ENCODE measurements around the gene SETX.
"Not testable (repeated sequence)": the region's sequence is repeated elsewhere in the genome, so short reads cannot be mapped to it uniquely, and the experiment has no call there.

The SETX gene

DNA sequence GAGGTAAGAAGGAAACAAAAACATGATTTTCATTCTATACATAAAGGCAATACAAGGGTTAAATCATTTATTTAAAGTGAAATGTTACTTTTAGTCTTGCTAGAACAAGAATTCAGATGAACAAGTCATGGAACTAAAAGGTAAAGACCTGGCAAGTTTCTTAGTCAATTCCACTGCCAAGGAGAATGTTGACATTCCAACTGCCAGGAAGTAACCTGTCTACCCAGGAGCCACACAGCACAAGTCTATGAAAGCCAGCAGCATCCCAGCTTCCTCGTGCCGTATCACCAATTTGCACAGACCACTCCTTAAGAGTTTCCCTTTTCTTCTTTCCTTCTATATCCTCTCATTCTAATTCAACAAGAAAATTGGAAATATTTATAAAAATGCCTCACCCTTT is 79.9 kb downstream of the SETX start:
- no peak for DNase-seq

DNA sequence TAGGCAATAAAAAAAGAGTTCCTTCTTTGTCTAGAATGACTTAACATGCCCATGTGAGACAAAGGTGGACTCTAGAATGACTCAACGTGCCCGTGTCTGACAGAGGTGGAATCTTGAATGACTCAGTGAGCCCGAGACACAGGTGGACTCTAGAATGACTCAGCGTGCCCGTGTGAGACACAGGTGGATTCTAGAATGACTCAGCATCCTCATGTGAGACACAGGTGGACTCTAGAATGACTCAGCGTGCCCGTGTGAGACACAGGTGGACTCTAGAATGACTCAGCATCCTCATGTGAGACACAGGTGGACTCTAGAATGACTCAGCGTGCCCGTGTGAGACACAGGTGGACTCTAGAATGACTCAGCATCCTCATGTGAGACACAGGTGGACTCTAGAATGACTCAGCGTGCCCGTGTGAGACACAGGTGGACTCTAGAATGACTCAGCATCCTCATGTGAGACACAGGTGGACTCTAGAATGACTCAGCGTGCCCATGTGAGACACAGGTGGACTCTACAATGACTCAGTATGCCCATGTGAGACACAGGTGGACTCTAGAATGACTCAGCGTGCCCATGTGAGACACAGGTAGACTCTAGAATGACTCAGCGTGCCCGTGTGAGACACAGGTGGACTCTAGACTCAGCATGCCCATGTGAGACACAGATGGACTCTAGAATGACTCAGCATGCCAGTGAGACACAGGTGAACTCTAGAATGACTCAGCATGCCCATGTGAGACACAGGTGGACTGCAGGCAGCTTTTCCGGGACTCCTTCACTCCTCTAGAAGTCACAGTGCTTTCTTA is 84.9 kb downstream of the SETX start:
- DNase-seq = not testable (repeated sequence)

DNA sequence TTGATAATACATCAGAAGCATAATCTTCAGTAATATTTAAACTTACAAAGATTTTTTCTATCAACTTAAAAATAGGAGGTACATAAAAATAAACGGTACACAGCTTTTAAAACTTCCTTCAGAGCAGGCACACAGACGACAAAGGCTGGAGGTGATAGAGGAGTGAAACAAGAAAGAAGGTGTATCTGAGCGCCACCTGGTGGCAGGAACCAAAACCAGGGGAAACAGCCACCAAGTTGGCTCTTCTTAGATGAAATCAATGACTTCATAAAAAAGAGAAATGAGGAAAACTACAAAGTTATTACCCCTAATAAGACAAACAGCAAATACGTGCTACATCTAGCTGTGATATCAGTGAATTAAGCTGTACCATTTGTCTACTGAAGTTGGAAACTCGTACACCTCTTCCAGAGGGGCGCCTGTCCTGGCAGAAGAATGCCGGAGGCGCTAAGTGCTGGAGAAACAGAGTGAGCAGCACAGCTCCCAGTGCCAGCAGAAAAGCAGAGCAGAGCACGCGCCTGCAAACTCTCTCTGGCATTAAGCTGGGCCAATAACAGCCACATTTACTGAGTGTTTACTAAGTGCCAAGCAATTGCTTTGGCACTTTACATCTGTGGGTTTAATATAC is 85.9 kb downstream of the SETX start:
- DNase-seq = peak; percentile 51

DNA sequence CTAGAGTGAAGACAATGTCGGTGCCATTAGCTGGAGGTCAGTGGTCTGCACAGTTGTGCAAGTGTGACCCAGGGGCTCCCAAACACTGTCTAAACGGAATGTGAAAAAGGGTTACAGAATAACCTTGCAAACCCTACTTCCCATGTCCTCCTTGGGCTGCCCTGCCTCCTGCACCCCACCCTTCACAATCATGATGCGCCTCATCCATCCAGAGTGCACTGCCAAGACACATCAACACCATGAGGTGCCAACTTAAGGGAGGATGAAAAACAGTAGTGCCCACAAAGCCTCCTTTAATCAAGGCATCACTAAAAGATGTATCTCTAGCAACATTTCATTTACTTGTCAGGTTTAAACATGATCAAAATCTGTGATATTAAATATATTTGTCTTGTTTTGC is 87.1 kb downstream of the SETX start:
- DNase-seq = no peak

DNA sequence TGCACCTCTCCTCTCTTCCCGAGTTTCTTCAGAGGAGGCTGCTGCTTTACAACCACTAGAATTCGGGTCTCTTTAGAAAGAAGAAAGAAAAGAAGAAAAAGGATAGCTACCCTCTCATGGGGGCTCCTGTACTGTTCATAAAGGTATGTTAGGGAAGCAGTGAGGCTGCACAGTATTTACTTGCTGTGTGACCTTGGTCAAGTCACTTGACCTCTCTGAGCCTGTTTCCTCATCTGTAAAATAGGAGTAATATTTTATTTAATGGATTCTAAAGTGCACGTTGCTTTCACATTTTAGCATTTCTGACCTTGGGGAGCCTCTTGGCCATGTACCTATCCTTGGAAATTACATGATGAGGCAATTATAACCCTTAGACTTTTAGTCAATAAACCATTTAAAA is 88.8 kb downstream of the SETX start:
- no peak for DNase-seq

DNA sequence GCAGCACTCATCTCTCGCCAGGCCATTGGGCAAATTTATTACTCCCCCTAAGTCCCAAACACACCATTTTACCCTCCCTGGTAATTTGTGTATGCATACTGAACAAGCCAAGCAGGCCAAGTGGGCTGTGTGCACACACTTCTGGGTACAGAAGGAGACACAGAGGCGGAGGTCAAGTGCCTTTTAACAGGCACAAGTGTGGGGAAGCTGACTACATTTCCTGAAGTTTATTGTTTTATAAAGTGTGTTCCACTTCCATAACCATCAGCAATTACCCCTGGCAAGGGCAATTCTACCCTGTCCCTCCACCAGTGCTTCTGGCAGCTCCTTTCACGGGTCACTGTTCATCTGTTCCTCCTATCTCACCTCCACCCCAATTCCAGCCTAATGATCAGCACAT is 93.9 kb downstream of the SETX start:
- no peak for DNase-seq

DNA sequence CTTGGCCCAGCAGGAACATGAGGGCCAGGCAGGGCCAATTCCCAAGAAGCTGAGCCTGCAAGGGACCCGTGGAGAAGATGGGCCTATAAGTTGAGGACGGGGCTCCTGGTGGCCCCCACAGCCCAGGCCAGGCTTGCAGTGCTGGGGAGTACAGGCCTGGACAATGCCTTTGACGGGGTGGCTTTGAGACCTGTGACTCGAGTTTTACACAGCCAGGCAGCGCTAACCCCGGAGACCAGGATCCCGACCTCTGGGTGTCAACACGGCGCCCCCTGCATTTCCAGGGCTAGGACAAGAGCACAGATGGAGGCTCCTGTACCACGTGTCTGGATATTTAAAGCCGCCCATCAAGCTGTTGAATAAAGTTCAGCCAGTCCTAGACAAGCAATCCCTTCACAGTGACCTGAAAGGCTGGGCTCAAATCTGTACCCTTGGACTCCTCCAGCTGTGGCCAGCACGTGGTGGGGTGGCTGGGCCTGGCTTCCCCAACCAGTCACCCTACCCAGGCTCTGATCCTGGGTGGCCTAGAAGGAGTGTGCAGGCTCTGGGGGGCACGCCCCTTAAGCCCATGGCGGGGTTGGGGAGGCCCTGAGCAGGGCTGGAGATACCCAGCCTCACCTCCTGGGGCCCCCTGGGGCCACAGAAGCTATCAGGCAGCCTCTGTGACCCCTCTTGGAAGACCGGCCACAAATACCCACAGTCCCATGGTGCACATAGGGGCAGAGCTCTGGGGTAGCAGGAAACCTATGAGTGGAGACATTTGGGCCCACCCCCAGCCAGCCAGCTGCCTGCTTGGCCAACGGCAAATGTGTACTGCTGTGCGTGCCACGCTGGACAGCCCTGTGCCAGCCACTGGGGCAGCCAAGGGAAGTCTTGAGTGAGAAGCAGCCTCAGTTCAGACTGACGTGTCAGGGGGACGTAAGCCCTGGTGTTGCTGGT is 104.2 kb downstream of the SETX start:
- DNase-seq = no peak

DNA sequence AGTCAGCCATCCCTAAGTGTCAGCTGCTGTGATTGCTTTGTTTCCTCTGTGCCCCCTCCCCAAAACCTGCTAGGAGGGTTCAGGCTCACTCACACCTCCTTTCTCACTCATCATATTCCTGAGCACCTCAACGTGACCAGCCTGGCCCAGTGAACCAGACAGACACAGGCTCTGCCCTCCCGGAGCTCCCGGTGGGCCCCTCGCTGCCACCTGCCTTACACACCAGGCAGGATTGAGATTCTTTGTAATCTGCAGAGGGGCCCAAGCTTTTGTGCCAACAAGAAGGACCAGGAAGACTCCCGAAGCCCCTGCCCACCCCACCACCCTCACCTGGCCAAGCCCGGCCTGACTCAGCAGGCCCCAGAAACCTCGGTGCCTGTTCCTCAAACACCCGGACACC is 105.1 kb downstream of the SETX start:
- DNase-seq = no peak

DNA sequence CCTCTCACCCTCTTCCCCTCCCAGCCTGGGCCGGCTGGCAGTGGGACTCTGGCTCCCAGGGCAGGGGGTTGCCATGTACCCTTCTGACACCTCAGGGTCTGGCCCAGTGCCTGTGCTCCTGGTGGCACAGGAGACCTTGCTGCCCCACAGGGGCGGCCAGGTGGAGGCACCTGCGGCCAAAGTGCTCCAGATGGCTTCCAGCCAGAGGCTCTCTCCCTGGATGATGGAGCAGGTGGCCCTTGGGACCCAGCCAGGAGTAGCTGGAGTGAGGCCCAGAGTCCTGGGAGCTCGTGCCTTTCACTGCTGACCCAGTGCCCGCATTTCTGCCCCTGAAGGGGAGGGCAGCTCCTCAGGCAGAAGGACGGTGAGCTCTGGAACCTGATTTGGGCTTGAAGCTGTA is 105.7 kb downstream of the SETX start:
- no peak for DNase-seq

DNA sequence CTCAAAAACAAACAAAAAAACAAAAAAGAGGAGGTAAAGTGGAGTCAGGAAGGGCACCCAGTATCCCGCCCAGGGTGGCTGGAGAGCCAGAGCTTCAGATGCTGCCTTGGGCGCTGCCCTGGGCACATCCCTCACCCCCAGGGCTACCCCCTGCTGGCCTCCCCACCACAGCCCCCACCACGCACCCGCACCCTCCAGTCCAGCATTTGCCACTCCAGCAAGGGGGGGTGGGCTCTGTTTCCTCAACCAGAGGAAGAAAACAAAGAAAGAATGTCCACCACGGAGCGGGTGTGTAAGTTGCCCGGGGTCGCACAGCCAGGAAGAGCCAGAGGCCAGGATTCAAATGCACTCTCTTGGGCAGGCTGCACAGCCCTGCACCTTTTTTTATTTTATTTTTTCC is 106.8 kb downstream of the SETX start:
- DNase-seq = no peak

DNA sequence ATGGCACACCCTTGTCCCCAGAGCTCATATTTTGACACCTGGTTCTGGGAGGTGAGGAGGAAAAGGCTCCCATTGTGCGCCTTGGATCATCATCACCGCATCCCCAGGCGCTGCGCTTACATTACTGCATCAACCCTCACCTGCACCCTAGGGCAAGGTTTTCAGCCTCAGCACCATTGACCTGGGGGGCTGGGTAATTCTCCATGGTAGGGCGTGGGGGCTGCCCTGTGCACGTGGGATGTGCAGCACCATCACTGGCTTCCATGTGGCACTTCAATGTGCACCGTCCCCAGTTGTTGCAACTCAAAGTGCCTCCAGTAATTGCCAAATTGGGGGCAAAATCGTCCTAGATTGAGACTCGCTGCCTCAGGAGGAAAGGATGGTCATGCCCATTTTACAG is 109.3 kb downstream of the SETX start:
- DNase-seq = no peak

DNA sequence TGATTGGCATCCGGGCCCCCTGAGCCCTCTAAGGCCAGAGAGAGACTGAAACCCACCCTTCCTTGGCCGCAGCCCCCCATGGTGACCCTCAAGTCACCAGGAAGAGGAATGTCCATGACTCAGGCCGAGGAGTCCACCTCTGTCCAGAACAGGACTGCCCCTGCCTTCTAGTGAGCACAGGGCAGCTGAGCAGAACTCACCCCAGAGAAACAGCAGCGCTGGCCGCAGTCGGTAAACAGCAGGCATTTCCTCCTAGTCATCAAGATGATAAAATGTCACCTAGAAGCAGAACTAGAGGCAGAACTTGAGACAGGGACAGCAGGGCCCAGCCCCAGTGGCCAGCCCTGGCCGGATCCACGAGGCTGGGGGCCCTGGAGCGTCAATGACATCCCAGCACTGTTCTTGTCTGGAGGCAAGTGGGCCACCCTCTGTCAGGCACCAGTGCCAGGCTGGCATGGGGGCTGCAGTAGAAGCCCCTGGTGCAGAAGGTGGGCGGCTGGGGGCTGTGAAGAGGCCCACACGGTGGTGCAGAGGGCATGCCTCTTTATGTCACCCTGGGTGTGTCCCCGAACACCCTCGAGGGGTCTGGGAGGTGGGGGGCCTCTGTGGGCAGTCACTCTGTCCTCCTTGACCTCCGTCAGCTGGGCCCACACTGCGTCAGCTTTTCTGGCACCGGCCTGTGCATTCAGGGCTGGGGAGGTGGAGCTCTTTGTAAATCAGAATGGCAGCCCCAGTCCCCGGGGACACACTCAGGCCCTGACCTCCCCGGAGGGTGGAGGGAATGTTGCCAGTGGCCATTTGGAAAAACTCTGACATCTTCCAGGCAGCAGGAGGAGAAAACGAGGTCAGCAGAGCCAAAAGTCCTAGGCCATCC is 110.0 kb downstream of the SETX start:
- DNase-seq = no peak

DNA sequence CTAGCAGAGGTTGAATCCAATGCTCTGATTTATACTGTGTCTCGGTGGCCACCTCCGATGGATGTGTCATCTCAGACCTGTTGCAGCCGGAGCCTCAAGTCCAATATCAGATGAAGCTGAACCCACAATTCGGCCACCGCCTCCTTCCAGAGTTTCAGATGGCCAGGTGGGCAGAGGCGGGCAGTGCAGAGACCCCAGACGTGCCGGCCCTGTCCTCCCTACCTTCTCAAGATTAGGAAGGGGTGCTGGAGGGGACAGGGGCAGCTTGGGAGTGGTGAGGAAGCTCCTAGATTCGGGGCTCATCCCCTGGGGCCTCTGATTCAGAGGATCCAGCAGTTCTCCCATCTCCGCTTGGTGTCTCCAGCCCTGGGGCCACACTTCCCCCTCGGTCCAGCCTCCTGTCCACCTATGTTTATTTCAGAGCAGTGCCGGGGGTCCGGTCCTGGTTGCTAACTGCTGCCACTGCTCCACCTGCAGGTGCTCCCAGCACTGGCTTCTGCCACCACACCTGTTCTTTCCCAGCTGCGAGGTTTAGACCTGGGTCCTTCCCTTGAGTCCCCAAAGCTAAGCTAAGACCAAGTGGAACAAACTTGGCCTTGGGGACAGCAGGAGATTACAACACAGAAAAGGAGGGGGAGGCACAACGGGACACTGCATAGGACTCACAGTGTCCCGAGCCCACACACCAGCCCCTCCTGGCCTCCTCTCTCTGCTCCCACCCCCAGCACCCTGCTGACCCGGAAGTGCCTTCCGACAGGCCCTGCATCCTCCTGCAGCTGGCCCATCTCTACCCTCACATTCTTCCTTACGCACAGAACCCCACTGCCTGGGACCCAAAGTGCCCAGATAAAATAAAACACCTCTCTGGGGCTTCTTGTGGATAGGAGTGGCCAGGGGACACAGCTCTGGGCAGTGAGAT is 111.4 kb downstream of the SETX start:
- no peak for DNase-seq

DNA sequence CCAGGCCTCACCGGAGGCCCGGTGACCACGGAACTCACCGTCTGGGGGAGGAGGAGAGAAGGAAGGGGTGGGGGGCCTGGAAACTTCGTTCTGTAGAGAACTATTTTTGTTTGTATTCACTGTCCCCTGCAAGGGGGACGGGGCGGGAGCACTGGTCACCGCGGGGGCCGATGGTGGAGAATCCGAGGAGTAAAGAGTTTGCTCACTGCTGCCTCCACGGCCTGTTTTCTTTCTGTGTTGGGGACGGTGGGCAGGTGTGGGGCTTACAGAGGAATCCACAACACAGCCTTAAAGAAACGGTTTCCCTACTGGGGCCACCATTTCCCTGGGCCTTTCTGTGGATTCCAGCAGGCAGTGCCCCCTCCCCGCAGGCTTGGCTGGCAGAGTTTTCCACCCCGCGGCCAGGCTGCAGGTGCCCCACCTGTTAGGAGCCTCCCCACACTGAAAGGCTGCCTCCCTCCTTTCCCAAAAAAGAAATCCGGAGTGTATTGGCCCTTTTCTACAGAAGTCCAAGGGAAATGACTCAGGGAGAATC is 112.1 kb downstream of the SETX start:
- DNase-seq = no peak

DNA sequence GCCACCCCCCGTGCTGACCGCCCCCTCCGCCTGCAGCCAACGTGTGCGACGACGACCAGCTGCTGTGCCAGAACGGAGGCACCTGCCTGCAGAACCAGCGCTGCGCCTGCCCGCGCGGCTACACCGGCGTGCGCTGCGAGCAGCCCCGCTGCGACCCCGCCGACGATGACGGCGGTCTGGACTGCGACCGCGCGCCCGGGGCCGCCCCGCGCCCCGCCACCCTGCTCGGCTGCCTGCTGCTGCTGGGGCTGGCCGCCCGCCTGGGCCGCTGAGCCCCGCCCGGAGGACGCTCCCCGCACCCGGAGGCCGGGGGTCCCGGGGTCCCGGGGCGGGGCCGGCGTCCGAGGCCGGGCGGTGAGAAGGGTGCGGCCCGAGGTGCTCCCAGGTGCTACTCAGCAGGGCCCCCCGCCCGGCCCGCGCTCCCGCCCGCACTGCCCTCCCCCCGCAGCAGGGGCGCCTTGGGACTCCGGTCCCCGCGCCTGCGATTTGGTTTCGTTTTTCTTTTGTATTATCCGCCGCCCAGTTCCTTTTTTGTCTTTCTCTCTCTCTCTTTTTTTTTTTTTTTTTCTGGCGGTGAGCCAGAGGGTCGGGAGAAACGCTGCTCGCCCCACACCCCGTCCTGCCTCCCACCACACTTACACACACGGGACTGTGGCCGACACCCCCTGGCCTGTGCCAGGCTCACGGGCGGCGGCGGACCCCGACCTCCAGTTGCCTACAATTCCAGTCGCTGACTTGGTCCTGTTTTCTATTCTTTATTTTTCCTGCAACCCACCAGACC is 112.8 kb downstream of the SETX start:
- no peak for DNase-seq

DNA sequence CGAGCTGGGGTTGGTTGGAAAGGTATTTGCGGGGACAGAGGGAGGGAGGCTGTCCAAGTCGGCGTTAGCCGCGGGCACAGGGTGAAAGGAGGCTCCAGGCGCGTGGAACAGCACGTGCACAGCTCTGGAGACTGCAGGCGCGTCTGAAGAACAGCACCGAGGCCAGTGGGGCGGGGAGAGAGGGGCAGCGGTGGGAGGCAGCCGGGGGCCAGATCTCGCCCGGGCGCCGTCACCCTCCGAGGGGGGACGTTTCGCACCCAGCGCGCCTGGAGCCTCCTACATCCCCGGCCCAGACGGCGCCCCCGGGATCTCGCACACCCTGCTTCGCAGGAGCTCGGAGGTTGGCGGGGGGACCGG is 113.3 kb downstream of the SETX start:
- no peak for DNase-seq

DNA sequence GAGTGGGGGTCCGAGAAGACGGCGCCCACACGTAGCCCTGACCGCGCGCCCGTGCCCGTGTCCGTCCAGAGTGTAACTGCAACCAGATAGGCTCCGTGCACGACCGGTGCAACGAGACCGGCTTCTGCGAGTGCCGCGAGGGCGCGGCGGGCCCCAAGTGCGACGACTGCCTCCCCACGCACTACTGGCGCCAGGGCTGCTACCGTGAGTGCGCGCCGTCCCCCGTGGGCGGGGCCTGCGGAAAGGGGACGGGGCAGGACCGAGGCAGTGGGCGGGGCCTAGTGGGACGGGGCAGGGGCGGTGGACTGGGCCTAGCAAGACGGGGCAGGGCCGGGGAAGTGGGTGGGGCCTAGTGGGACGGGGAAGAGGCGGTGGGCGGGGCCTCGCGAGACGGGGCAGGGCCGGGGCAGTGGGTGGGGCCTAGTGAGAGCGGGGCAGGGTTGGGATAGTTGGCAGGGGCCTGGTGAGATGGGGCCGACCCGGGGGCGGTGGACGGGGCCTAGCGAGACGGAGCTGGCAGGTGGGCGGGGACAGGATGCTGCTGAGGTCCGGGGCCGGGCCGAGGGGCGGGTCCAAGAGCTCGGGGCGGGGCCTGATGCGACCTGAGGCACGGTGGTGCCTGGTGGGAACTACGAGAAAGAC is 113.8 kb downstream of the SETX start:
- DNase-seq = peak; percentile 86

DNA sequence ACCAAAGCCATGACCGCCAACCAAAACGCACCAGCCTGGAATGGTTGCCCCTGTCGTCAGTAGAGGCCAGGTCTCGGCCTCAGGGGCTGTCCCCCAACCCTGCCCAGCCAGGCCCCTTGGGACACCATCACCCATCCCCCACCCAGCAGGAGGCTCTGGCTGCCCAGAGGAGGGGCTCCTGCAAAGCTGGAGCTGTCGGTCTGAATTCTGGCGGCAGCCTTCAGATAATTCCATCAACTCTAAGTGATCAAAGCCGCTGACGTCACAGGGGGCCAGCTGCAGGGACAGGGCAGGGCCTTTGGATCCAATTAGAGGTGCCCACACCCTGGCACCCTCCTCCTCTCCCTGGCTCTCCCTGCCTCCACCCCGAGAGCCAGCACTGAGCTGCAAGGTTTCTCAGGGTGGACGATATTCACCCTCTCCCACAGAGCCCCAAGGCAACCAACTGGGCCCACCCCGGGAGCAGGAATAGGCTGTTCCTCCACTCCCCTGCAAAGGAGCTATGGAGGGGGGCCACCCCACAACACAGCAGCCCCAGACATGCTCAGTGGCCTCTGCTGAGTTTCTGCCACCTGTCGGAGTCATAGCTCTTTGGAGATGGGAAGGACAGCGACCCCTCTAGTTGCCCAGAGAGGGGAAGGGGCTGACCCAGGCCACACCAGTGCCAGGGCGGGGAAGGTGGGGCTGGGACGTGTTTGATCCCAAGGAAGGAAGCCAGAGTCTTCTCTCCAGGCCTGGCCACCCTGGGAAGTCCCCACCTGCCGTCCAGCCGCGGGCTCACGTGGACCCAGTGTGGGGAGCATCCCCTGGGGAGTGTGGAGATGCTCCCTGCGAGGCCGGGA is 114.6 kb downstream of the SETX start:
- DNase-seq = no peak

DNA sequence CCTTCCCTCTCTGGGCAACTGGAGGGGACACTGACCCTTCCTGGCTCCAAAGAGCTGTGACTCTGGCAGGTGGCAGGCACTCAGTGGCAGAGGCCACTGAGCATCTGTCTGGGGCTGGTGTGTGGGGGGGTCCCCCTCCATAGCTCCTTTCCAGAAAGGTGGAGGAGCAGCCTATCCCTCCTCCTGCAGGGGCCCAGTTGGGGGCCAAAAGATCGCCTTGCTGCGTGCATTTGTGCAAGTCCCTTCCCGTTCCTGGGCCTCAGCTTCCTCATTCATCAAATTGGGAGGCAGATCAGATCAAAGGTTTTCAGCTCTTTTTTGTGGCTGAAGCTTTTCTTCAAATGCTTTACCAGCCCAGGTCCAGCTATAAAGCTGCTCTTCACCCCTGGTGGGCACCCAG is 115.3 kb downstream of the SETX start:
- no peak for DNase-seq

Measured in fibroblast of skin of right quadriceps (primary cell).